Upper lobe of left lung (tissue), 4 donors: ENCODE results near the gene KMT2A.

Experiments
- EP300 ChIP-seq, 4 donors: sonication (generic); formaldehyde crosslinking; IDR thresholded peaks; one replicate each; pipeline ENCODE4 v1.5.1; 2017; ENCODE audit warnings: antibody characterized with exemption in 4 of 4, control low read depth in 2 of 4
- POLR2A ChIP-seq, 4 donors: fragments of 450-650 bp; IDR thresholded peaks; one replicate each; pipeline ENCODE4 v1.5.1; 2016 to 2017; ENCODE audit warnings: antibody characterized with exemption in 4 of 4, mild to moderate bottlenecking in 2 of 4
- POLR2AphosphoS5 ChIP-seq, 2 donors: sonication (generic); formaldehyde crosslinking; IDR thresholded peaks; one replicate each; pipeline ENCODE4 v1.5.1; 2017; ENCODE audit warnings: antibody characterized with exemption in 2 of 2
- TF ChIP-seq, protein P1 (sequence below), 6 experiments: fragments of 450-650 bp in 4 of 6; fragments of 200-600 bp in 2 of 6; sonication (generic) in 2 of 6; IDR thresholded peaks; one replicate each; pipeline ENCODE4 v1.5.1; 2016 to 2019; ENCODE audit warnings: antibody characterized with exemption in 6 of 6

DNA sequence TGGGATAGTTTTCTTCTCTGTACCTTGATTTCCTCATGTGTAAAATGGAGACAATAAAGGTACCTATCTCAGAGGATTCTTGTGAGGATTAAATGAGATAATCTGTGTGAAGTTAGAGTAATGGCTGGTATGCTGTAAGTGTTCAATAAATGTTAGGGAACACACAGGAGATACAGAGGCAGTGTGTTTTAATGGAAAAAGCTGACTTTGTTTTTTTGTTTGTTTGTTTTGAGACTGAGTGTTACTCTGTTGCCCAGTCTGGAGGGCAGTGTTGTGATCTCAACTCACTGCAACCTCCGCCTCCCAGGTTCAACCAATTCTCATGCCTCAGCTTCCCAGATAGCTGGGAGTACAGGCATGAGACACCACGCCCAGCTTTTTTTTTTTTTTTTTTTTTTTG lies 133.4 kb downstream of the KMT2A start:
- TF ChIP-seq, protein P1, sequence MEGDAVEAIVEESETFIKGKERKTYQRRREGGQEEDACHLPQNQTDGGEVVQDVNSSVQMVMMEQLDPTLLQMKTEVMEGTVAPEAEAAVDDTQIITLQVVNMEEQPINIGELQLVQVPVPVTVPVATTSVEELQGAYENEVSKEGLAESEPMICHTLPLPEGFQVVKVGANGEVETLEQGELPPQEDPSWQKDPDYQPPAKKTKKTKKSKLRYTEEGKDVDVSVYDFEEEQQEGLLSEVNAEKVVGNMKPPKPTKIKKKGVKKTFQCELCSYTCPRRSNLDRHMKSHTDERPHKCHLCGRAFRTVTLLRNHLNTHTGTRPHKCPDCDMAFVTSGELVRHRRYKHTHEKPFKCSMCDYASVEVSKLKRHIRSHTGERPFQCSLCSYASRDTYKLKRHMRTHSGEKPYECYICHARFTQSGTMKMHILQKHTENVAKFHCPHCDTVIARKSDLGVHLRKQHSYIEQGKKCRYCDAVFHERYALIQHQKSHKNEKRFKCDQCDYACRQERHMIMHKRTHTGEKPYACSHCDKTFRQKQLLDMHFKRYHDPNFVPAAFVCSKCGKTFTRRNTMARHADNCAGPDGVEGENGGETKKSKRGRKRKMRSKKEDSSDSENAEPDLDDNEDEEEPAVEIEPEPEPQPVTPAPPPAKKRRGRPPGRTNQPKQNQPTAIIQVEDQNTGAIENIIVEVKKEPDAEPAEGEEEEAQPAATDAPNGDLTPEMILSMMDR (IDR thresholded peaks at IDR 0.05) = no peak
- TF ChIP-seq POLR2AphosphoS5 (IDR thresholded peaks at IDR 0.05) (no peak), POLR2A (IDR thresholded peaks at IDR 0.05) (no peak), EP300 (IDR thresholded peaks at IDR 0.05) (no peak)
